Fibroblast of skin of back (primary cell): ENCODE results near the gene HYI. TPM values are rescaled to one million over a fixed set of nuclear protein-coding genes. Genes with fewer than 3 reads are reported as not detected.
"Not testable (repeated sequence)": the region's sequence is repeated elsewhere in the genome, so short reads cannot be mapped to it uniquely, and the experiment has no call there.

ENCODE experiments used
- DNase-seq: peaks from one replicate; pipeline ENCODE4 v3.0.0-alpha.2; 2013
- polyA plus RNA-seq, 2 experiments: library from polyadenylated mRNA; unstranded; fragments of 120-200 nt; gene quantifications; one replicate each; pipeline ENCODE4 v1.2.1, GENCODE V29; 2013; ENCODE audit not compliant: insufficient read length in 2 of 2

HYI gene
- 37.3 TPM for polyA plus RNA-seq (2013, experiment 1 of 2; ENCODE audit: insufficient read length)
- polyA plus RNA-seq (2013, experiment 2 of 2; ENCODE audit: insufficient read length), result 18.9 TPM

- DNase-seq, result peak; percentile 90
Measured at GRCh38 chr1:43453442-43454269, at the start of gene HYI. Gene HYI (minus strand): TSS chr1:43453931. CDS start chr1:43453793, 138 bp downstream.

GRCh38 chr1:43501806-43502205, 48.1 kb upstream of the HYI start:
- DNase-seq, result not testable (repeated sequence)

GRCh38 chr1:43499898-43500297, 46.2 kb upstream of the HYI start:
- DNase-seq, result no peak

- no peak for DNase-seq
Measured at GRCh38 chr1:43495204-43495603, 41.5 kb upstream of the HYI start.

GRCh38 chr1:43493661-43494450, 40.1 kb upstream of the HYI start:
- peak; percentile 18 for DNase-seq

GRCh38 chr1:43492826-43493225, 39.1 kb upstream of the HYI start:
- peak; percentile 19 for DNase-seq

GRCh38 chr1:43491061-43491460, 37.3 kb upstream of the HYI start:
- DNase-seq, result no peak

- no peak for DNase-seq
Measured at GRCh38 chr1:43488165-43488564, 34.4 kb upstream of the HYI start.

- peak; percentile 39 for DNase-seq
Measured at GRCh38 chr1:43484367-43484766, 30.6 kb upstream of the HYI start.

GRCh38 chr1:43482215-43482614, 28.5 kb upstream of the HYI start:
- DNase-seq, result no peak

- no peak for DNase-seq
Measured at GRCh38 chr1:43481491-43481890, 27.8 kb upstream of the HYI start.

- no peak for DNase-seq
Measured at GRCh38 chr1:43479414-43479813, 25.7 kb upstream of the HYI start.

GRCh38 chr1:43477716-43478115, 24.0 kb upstream of the HYI start:
- DNase-seq, result no peak

- peak; percentile 78 for DNase-seq
Measured at GRCh38 chr1:43475611-43476401, 22.1 kb upstream of the HYI start.

GRCh38 chr1:43473463-43473862, 19.7 kb upstream of the HYI start:
- no peak for DNase-seq

GRCh38 chr1:43472463-43473151, 18.9 kb upstream of the HYI start:
- peak; percentile 99 for DNase-seq

GRCh38 chr1:43472087-43472462, 18.3 kb upstream of the HYI start:
- DNase-seq, result no peak

- no peak for DNase-seq
Measured at GRCh38 chr1:43469932-43470331, 16.2 kb upstream of the HYI start.

GRCh38 chr1:43468414-43468813, 14.7 kb upstream of the HYI start:
- no peak for DNase-seq

GRCh38 chr1:43466403-43466802, 12.7 kb upstream of the HYI start:
- no peak for DNase-seq

GRCh38 chr1:43465505-43466067, 11.9 kb upstream of the HYI start:
- DNase-seq, result no peak
